GM12872 (cell line): ENCODE measurements around the gene HPCA.
A peak's percentile ranks its signal among the peaks of the same experiment; 100 is the strongest.

Source experiments
- TF ChIP-seq, protein P1 (sequence below): IDR thresholded peaks from 3 replicates; pipeline ENCODE4 v1.5.1; 2011; ENCODE audit warnings: low read depth, mild to moderate bottlenecking, low read length, moderate library complexity; ENCODE audit not compliant: insufficient read depth

Gene HPCA

GRCh38 chr1:32874860-32875752 lies 11.2 kb upstream of the HPCA start:
- TF ChIP-seq, protein P1, sequence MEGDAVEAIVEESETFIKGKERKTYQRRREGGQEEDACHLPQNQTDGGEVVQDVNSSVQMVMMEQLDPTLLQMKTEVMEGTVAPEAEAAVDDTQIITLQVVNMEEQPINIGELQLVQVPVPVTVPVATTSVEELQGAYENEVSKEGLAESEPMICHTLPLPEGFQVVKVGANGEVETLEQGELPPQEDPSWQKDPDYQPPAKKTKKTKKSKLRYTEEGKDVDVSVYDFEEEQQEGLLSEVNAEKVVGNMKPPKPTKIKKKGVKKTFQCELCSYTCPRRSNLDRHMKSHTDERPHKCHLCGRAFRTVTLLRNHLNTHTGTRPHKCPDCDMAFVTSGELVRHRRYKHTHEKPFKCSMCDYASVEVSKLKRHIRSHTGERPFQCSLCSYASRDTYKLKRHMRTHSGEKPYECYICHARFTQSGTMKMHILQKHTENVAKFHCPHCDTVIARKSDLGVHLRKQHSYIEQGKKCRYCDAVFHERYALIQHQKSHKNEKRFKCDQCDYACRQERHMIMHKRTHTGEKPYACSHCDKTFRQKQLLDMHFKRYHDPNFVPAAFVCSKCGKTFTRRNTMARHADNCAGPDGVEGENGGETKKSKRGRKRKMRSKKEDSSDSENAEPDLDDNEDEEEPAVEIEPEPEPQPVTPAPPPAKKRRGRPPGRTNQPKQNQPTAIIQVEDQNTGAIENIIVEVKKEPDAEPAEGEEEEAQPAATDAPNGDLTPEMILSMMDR = no peak

DNA sequence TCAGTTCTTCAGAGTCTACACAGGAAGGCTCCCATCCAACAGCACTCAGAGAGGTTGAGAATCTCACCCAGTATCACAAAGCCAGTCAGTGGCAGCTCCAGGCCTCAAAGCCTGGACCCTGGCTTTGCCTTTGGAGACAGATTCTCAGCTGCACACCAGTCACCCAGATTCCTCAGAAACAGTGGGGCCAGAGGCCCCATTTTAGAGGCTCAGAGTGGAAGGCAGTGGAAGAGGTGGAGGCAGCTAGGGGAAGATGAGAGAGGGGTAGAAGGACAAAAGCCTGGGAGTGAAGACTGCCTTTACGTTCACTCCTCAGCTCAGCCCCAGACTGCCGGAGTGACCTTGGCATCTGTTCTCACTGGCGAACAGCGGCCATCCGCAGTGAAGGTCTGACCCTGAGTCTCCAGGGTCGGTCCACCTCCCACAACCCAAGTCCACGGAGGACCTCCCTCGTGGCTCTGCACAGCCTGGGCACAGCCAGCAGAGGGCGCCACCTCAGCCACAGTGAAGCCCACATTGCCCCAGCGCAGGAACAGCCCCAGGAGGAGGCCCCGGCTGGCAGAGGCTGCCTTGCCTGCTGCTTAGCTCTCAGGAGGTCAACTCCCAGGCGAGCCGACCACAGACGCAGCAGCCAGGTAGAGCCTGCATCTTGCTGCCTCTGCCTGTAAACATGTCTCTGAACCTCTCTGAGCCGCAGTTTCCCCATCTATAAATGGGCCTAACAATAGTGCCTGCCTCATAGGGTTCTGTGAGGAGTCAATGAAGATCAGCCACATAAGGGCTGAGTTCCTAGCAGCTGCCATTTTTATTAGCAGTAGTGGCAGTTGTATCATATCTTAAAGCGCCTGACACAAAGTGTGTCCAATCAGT lies 9.7 kb upstream of the HPCA start:
- TF ChIP-seq, protein P1 = peak; percentile 99

DNA sequence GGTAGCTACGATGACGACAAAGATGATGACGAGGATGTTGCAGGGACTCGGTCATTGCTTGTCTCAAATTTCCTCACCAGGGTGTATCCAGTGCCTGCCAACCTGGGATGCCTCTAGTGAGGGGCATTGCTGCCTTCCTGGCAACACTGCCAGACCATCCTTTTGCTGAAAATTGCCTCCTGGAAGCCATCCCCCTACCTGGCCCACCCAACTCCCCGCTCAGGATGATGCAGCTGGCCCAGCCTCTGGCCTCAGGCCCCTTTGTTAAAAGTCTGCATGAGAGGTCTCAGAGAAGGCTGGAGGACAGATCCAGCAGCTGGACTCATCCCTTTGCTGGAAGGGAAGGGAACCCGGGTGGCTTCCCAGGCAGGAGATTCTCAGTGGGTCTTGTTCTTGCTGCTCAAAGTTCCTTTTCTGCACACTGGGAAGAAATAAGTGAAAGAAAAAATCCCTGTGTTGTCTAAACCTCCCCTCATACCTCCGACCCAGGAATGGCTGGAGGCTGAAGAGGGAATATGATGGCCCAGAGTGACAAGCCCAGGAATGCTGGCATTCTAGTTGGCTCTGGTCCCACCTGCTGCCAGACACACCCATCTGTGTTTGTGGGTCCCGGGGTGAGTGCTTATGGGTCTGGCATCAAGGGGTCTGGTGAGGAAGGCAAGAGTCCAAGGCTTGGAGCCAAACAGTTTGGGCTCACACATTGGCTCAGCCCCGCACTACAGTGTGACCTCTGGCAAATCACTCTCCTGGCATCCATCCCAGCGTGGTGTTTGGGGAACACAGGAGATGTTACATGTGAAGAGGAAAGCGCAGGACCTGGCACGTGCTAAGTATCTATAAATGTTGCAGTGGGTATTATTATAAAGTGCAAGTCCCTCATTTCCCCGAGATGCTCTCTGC lies 8.8 kb upstream of the HPCA start:
- TF ChIP-seq, protein P1 = no peak

- TF ChIP-seq, protein P1 = no peak
Measured at GRCh38 chr1:32878183-32878582, 8.1 kb upstream of the HPCA start.

GRCh38 chr1:32878637-32879041 lies 7.7 kb upstream of the HPCA start:
- TF ChIP-seq, protein P1 = no peak

DNA sequence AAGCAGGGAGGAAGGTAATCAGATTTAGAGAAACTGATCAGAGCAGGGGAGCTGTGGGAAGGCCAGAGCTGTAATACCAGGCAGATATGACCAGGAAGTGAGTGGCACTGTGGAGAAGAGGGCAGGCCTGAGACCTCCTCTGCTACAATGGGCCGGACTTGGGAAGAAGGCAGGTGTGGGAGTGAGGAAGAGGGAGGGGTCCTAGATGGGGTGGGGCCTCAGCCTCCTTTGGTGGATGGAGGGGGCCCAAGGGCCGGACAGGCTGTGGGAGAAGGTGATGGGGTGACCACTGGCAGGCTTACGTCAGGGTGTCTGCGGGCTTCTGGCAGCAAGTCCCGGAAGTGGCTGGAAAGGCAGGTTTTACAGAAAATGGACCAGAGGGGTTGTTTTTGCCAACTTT lies 5.0 kb upstream of the HPCA start:
- TF ChIP-seq, protein P1 = no peak
